ENCODE measurements around the gene MAEL. TPM values are rescaled to one million over a fixed set of nuclear protein-coding genes. Genes with fewer than 3 reads are reported as not detected.

MAEL gene
- total RNA-seq, 1 experiment from 2014 or later: not detected

GRCh38 chr1:167064621-167065020 is 75.5 kb downstream of the MAEL start (continued):
- TF ChIP-seq REST (IDR thresholded peaks at IDR 0.05; ENCODE audit: low read depth) (no peak), SP1 (IDR thresholded peaks at IDR 0.05; ENCODE audit: low read depth) (no peak), FOSL1 (IDR thresholded peaks at IDR 0.05; ENCODE audit: low read depth) (no peak), YY1 (IDR thresholded peaks at IDR 0.05; ENCODE audit: extremely low read depth, insufficient replicate concordance, low read depth, low read length) (no peak)

- RAD21 ChIA-PET (ENCODE audit: low non-redundant PET in 1 of 2, low total read pairs in 2 of 2, uncharacterized antibody in 2 of 2, unreplicated experiment in 2 of 2): no interaction called here
Measured at GRCh38 chr1:167065471-167065870, 76.4 kb downstream of the MAEL start.

More at GRCh38 chr1:167065471-167065870, 76.4 kb downstream of the MAEL start:
- intact Hi-C loops (cut with micrococcal nuclease): loop anchor here (5.0 kb wide), 2 partner anchors 202 to 622 kb away; no protein-coding TSS in a partner anchor
- H4K20me1 ChIP-seq (ENCODE audit: insufficient read depth): no peaks in the 10 kb centered on the region
- ATAC-seq (no peak), DNase-seq (ENCODE audit: low read depth, low spot score) (no peak)
- BruUV-seq (replicated peaks): no TSS peak
- no peak overlapping the region for H3K4me2 ChIP-seq (ENCODE audit: low read length)
- ChIA-PET POLR2A (no interaction called here), CTCF (interaction anchor here (1.3 to 1.6 kb wide), 3 partner anchors 155 to 475 kb away, joined by 4 to 8 read pairs (median 4); no protein-coding TSS in a partner anchor)
- no peaks in the 10 kb centered on the region for H3K27me3 ChIP-seq (ENCODE audit: insufficient read depth, low read length)
- TF ChIP-seq TCF7L2 (IDR thresholded peaks at IDR 0.05; ENCODE audit: borderline replicate concordance, extremely low read depth, insufficient read depth, insufficient read length) (no peak), YY1 (IDR thresholded peaks at IDR 0.05; ENCODE audit: extremely low read depth, insufficient replicate concordance, low read depth, low read length) (no peak), CEBPB (IDR thresholded peaks at IDR 0.05; ENCODE audit: low read depth) (no peak), SP1 (IDR thresholded peaks at IDR 0.05; ENCODE audit: low read depth) (no peak), ELF1 (IDR thresholded peaks at IDR 0.05; ENCODE audit: borderline replicate concordance, low read depth) (no peak)
- H2AFZ ChIP-seq (ENCODE audit: low read depth, low read length, poor library complexity, severe bottlenecking): no peak overlapping the region
- H3K9ac ChIP-seq (ENCODE audit: low read length): no peak overlapping the region
- H3K36me3 ChIP-seq (ENCODE audit: control insufficient read depth in 1 of 2, insufficient read depth in 2 of 2, low read length in 2 of 2): no peaks in the 10 kb centered on the region
- H3K4me1 ChIP-seq (ENCODE audit: control insufficient read depth in 1 of 2, insufficient read depth in 2 of 2, low read length in 2 of 2): peaks cover 0 to 8% of the 10 kb centered on the region in 2 experiments; a peak in 2 of 4 replicates
- no peaks in the 10 kb centered on the region for H3K9me3 ChIP-seq (ENCODE audit: control insufficient read depth in 1 of 2, insufficient read depth in 1 of 2, low read depth in 1 of 2, low read length in 2 of 2)
- no peak overlapping the region for H3K27ac ChIP-seq (ENCODE audit: low read depth, low read length)
- no peaks in the 10 kb centered on the region for H3K9me2 ChIP-seq (ENCODE audit: insufficient read depth)
- H3K79me2 ChIP-seq (ENCODE audit: insufficient read depth, low read length): no peaks in the 10 kb centered on the region
- no peak overlapping the region for H3K4me3 ChIP-seq (replicated peaks in 1 of 2; ENCODE audit: low read depth in 1 of 2, low read length in 2 of 2)
